G401.6 (cell line): ENCODE data around the gene PCYOX1L.

ENCODE experiments used
- FAIRE-seq: peaks from 2 replicates; lab custom pipeline; 2012; peaks lifted over from hg19 to GRCh38; lab: Jason Lieb, UNC

PCYOX1L gene

GRCh38 chr5:149337736-149338135 lies 20.1 kb upstream of the PCYOX1L start:
- no peak for FAIRE-seq

GRCh38 chr5:149338364-149338763 lies 19.5 kb upstream of the PCYOX1L start:
- FAIRE-seq: no peak

DNA sequence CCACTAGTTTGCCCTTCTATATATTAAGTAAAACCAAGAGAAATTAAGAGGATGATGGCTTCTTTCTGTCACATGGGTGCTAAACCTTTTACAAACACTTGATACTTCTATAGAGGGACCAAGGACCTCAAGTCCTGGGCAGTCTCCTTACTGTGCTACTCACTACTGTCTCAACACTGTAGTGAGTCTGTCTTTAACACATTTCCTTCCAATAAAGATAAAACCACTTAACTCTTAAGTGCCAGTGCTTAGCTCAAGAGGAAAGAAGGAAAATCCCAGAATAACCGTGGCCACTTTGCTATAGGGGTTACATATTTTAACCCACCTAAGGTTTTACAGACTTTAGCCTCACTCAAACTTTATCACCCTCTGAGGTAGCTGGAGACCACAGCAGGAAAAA lies 16.9 kb upstream of the PCYOX1L start:
- no peak for FAIRE-seq

DNA sequence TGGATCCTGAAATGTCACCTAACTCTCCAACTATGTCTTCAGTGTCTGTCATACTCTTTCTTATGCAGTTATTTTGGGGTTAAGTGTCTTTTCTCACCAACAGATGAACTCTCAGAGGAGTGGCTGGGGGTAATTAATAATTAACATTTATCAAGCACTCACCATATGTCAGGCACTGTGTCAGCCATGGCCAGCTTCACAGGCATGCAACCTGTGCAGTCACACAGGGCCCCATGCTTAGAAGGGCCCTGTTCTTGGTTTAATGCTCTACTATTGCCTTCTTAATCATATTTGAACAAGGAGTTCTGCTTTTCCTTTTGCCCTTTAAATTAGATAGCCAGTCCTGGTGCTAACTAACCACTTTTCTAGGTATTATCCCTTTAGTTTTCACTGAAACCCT lies 16.0 kb upstream of the PCYOX1L start:
- no peak for FAIRE-seq

GRCh38 chr5:149344151-149344550 lies 13.7 kb upstream of the PCYOX1L start:
- no peak for FAIRE-seq

- FAIRE-seq: peak; percentile 93
Measured at GRCh38 chr5:149345147-149345891, 12.5 kb upstream of the PCYOX1L start, which contains the start of gene GRPEL2. GRPEL2 (plus strand) TSS chr5:149345499; CDS start chr5:149345540, 41 bp downstream.

DNA sequence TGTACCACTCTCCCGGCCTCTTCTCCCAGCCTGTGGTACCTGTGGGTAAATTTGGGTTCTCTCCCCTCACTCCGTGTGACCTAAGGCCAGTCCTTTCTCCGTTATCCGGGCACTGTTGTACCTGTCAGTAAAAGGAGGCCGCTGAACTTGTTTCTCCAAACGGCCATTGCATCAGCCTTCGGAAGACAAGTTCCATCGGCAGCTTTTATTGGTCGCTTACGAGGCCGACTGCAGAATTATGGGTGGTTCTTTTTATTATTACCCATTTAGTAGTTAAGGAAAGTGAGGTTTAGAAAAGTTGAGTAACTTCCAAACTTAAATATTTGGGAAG lies 12.0 kb upstream of the PCYOX1L start:
- FAIRE-seq: no peak

- no peak for FAIRE-seq
Measured at GRCh38 chr5:149348518-149348917, 9.3 kb upstream of the PCYOX1L start.

GRCh38 chr5:149349382-149349781 lies 8.5 kb upstream of the PCYOX1L start:
- no peak for FAIRE-seq

GRCh38 chr5:149352169-149352568 lies 5.7 kb upstream of the PCYOX1L start:
- no peak for FAIRE-seq

DNA sequence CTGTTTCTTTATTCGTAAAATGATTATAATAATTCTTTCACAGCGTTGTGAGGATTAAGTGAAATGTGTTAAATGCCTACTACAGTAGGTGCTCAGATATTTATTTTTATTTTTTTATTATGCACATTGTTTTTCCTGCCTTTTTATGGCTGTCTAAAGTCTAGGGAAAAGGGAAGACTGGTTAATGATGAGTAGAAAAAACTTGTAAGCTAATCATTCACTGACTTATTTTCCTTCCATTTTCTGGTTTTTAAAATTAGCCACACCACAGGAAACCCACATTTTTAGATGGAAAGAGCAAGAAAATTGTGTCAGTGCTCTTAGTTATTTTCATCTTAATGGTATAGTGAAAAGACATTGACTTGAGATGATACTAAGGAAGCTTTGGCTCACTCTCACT lies 3.9 kb upstream of the PCYOX1L start:
- no peak for FAIRE-seq

GRCh38 chr5:149355688-149356087 lies 2.2 kb upstream of the PCYOX1L start:
- no peak for FAIRE-seq

- no peak for FAIRE-seq
Measured at GRCh38 chr5:149356391-149356790, 1.5 kb upstream of the PCYOX1L start.

GRCh38 chr5:149358294-149358651 lies 427 bp downstream of the PCYOX1L start:
- no peak for FAIRE-seq

GRCh38 chr5:149358868-149359495 lies 1.1 kb downstream of the PCYOX1L start:
- no peak for FAIRE-seq

GRCh38 chr5:149360272-149360671 lies 2.4 kb downstream of the PCYOX1L start:
- no peak for FAIRE-seq

- FAIRE-seq: no peak
Measured at GRCh38 chr5:149362541-149362940, 4.7 kb downstream of the PCYOX1L start.

DNA sequence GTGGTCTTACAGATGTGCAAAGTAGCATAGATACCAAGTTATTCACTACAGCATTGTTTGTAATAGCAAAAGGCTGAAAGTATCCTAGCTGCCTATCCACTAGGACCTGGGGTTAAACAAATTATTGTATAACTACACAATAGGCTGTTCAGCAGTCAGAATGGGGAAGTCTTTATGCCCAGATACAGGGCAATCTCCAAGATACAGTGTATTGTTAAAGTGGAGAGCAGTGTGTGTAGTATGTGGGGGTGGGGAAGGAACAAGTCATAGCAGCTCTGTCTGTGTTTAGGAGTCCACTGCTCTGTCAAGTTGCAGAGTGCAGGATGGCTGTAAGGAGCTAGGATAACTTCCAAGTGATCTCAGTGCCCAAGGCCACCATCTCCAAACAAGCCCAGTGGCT lies 5.5 kb downstream of the PCYOX1L start:
- no peak for FAIRE-seq

- no peak for FAIRE-seq
Measured at GRCh38 chr5:149363936-149364335, 6.1 kb downstream of the PCYOX1L start.

- no peak for FAIRE-seq
Measured at GRCh38 chr5:149364719-149365118, 6.9 kb downstream of the PCYOX1L start.

DNA sequence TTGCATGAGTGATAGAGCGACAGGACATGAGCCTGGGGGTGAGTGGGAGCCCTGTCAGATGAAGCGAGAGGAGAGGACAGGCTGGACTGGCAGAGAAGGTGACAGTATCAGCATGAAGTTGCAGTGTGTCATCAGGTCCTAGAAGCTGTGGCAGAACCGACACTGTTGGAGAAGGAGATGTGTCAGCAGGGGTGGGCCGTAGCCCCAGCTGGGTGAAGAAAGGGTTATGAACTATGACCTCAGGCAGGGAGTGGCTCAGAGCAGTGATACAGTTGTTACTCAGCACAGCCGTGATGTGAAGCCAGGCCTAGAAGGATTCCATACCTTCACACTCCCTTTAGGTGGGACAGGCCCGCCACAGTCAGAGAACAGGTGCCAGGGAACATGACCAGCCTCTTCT lies 7.6 kb downstream of the PCYOX1L start:
- FAIRE-seq: no peak

DNA sequence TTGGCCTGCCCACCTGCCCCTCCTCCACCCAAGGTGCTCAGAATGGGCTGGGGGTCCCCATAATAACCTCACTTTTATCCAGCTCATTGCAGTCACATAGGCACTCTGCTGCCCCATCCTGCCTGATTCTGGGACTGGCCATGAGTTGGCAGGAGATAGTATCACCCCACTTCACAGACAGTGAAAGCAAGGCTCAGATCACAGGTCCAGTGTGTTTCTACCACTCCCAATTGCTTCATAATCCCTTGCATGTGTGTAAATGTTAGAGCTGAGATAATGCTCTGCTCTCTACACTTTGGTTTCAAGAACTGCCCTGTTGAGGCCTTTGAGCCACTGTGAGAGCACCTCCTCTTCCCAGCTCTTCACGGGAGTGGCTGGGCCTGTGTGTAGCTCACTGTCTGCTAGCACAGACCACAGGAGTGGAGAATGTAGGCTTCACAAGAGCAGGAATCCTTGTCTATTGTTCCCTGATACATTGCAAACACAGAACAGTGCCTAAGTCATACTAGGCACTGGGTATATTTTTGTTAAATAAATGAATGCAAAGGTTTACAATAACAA lies 8.4 kb downstream of the PCYOX1L start:
- no peak for FAIRE-seq

DNA sequence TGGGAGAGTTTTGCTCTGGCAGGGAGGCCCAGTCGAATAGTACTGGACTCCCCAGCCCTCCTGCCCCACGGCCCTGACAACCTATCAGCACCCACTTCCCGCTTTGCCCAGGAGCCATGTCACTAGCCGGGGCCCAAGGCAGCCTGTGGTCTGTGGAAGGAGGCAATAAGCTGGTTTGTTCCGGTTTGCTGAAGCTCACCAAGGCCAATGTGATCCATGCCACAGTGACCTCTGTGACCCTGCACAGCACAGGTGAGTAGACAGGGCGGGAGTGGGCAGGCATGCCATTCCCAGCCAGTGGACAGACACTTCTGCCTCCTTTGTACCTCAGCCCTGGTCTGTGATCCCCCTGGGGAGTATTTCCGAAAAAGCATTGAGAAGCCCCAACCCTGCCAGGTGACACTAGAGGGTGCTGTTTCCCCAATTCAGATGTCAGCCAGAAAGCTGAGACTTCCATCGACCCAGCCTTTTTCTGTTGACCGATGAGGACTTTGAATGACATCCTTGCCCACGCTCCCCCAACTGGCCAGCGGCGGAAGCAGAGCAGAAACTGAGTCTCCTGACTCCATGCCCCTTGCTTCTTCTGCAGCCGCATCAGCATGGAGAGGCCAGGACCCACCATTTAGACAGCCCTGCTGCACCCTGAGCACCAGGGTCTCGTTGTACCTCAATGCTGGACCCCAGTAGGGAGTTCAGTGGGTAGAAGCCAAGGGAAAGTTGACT lies 9.6 kb downstream of the PCYOX1L start:
- FAIRE-seq: peak; percentile 87
